Mononuclear cell (primary cell): ENCODE results near the gene RTRAF. TPM values are rescaled to one million over a fixed set of nuclear protein-coding genes. Genes with fewer than 3 reads are reported as not detected.

Experiments used
- total RNA-seq: library from RNA; depleted of rRNA; stranded (reverse); fragments of >200 nt; gene quantifications from one replicate; pipeline ENCODE4 v1.2.3, GENCODE V29; 2012

The RTRAF gene
- total RNA-seq, 1 donor, result 99.7 TPM

Other genes starting within 250 kb of the RTRAF start
- 180 TPM for gene GNG2, start 128.9 kb upstream of the RTRAF start, total RNA-seq
- gene NID2, start 79.5 kb downstream of the RTRAF start, total RNA-seq, result 0.31 TPM